PFSK-1 (cell line): ENCODE measurements around the gene BABAM1.

ENCODE experiments used
- FOXP2 ChIP-seq: optimal IDR thresholded peaks from 2 replicates; pipeline ENCODE3; 2011; ENCODE audit warnings: borderline replicate concordance, control low read depth, inconsistent platforms; ENCODE audit not compliant: insufficient read depth; ENCODE audit errors: extremely low read length, extremely low read depth
- POLR2AphosphoS5 ChIP-seq: IDR thresholded peaks from 2 replicates; pipeline ENCODE4 v1.6.1; 2012; ENCODE audit warnings: low read depth, mild to moderate bottlenecking, control low read depth, low read length, moderate library complexity
- SIN3A ChIP-seq: IDR thresholded peaks from 2 replicates; pipeline ENCODE4 v1.6.1; 2012; ENCODE audit warnings: mild to moderate bottlenecking, low read length, moderate library complexity, borderline replicate concordance; ENCODE audit not compliant: insufficient read depth
- TAF1 ChIP-seq: IDR thresholded peaks from 2 replicates; pipeline ENCODE4 v1.6.1; 2012; ENCODE audit warnings: low read length, control low read depth, borderline replicate concordance; ENCODE audit not compliant: insufficient read depth
- TF ChIP-seq, protein P1 (sequence below), 2 experiments: IDR thresholded peaks; 2 replicates each; pipeline versions ENCODE4 v1.6.1 to v1.8.0; 2011 to 2012; ENCODE audit warnings: low read depth in 2 of 2, low read length in 2 of 2, control low read depth in 1 of 2, inconsistent platforms in 1 of 2, mild to moderate bottlenecking in 1 of 2, moderate library complexity in 1 of 2; ENCODE audit not compliant: insufficient read depth in 1 of 2

The BABAM1 gene

DNA sequence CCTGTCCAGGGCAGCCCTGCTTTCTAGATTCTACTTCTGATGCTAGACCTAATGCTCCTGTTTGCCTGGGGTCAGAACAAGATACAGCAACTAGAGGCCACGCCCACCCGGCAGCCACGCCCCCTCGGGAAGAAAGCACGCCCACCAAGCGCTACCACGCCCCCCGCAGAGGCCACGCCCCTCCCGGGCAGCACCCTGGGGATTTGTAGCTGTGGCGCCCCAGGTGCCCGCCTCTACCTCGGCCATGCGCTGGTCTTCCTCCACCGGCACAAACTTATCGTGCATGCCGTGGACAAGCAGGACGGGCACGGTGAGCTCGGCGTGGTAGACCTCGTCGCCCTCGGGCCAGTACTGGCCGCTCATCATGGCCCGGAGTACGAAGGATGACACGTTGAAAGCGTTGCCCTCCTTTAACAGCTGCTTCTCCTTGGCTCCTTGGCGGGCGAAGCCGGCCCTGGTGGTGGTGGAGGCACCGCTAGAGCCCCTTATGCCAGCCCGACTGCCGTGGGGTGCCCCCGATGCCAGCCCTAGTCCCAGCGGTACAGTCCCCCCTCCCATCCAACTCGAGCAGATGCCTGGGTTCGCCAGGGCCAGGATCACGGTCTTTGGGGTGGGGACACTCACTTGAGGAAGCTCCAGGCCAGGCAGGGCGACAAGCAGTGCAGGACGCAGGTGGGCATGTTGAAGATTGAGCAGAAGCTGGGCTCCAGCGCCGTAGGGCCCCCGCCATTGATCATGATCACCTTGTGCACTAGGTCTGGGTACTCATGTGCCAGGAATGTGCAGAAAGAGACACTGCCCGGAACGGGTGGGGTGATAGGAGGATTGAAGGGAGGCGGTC is 27.0 kb downstream of the BABAM1 start:
- TF ChIP-seq POLR2AphosphoS5 = no peak
- TF ChIP-seq SIN3A = no peak
- no peak for TF ChIP-seq TAF1
- TF ChIP-seq, protein P1, sequence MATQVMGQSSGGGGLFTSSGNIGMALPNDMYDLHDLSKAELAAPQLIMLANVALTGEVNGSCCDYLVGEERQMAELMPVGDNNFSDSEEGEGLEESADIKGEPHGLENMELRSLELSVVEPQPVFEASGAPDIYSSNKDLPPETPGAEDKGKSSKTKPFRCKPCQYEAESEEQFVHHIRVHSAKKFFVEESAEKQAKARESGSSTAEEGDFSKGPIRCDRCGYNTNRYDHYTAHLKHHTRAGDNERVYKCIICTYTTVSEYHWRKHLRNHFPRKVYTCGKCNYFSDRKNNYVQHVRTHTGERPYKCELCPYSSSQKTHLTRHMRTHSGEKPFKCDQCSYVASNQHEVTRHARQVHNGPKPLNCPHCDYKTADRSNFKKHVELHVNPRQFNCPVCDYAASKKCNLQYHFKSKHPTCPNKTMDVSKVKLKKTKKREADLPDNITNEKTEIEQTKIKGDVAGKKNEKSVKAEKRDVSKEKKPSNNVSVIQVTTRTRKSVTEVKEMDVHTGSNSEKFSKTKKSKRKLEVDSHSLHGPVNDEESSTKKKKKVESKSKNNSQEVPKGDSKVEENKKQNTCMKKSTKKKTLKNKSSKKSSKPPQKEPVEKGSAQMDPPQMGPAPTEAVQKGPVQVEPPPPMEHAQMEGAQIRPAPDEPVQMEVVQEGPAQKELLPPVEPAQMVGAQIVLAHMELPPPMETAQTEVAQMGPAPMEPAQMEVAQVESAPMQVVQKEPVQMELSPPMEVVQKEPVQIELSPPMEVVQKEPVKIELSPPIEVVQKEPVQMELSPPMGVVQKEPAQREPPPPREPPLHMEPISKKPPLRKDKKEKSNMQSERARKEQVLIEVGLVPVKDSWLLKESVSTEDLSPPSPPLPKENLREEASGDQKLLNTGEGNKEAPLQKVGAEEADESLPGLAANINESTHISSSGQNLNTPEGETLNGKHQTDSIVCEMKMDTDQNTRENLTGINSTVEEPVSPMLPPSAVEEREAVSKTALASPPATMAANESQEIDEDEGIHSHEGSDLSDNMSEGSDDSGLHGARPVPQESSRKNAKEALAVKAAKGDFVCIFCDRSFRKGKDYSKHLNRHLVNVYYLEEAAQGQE (IDR thresholded peaks at IDR 0.05; ENCODE audit: insufficient read depth in 1 of 2, low read depth in 2 of 2, low read length in 2 of 2) = no peak
- TF ChIP-seq FOXP2 = no peak

DNA sequence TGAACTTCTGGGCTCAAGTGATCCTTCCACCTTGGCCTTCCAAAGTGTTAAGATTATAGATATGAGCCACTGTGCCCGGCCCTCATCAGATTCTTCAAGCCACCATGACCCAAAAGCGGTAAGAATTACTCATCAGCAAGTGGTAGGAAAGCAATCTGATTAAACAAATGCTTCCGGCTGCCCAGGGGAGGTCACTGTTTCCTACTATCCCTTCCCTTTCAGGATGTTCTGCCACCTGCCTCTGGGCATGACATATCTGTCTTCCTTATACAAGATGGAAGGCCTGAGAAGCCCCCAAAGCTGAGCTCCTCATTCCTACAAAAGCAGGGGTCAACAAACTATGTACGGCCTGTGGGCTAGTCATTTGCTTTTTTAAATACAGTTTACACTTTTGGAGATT is 29.0 kb downstream of the BABAM1 start:
- TF ChIP-seq SIN3A (no peak), POLR2AphosphoS5 (no peak), FOXP2 (no peak), TAF1 (no peak)
- TF ChIP-seq, protein P1 (IDR thresholded peaks at IDR 0.05; ENCODE audit: insufficient read depth in 1 of 2, low read depth in 2 of 2, low read length in 2 of 2) = no peak

DNA sequence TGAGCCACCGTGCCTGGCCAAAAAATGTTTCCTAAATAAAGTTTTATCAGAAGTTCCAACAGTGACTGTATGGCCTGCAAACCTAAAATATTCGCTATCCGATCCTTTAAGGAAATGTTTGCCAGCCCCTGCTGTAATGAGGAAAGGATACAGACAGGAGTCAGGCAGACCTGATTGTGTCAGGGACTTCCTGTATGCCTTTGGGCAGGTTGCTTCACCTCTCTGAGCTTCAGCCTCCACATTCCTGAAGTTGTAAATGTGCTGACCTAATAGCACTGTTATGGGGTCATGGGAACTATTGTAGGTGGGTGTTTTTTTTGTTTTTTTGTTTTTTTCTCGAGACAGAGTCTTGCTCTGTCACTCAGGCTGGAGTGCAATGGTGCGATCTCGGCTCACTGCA is 29.7 kb downstream of the BABAM1 start:
- TF ChIP-seq TAF1 = no peak
- no peak for TF ChIP-seq FOXP2
- TF ChIP-seq POLR2AphosphoS5 = no peak
- no peak for TF ChIP-seq SIN3A
- TF ChIP-seq, protein P1 (IDR thresholded peaks at IDR 0.05; ENCODE audit: insufficient read depth in 1 of 2, low read depth in 2 of 2, low read length in 2 of 2) = no peak

DNA sequence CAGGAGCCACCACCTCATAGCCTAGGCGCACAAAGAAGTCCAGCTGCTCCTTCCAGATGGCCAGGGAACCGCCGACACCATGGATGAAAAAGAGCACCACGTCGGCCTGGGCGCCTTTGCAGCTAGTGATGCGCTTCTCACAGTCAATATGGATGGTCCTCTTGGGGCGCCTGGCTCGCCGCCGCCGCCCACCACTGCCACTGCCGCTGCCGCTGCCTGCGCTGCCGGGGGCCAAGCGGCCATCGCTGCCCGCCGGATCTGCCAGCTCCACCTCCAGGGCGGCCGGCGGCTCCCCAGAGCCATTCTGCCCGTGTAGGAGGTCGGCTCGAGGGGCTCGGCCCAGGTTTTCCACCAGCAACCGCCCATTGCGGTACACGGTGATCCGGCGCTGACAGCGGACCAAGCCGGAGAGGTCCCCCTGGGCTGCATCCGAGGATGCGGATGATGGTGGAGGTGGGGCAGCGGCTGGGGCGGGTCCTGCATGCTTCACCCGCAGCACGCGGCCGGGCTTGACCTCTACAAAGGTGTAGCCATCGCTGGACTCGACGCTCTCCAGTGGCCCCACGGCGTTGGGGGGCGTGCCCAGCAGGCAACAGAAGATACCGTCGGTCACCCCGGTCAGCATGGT is 33.9 kb downstream of the BABAM1 start:
- TF ChIP-seq TAF1 (no peak), FOXP2 (no peak), POLR2AphosphoS5 (no peak), SIN3A (no peak)
- TF ChIP-seq, protein P1 (IDR thresholded peaks at IDR 0.05; ENCODE audit: insufficient read depth in 1 of 2, low read depth in 2 of 2, low read length in 2 of 2) = no peak
